GM18502 (cell line): Measurements from ENCODE around the gene LRIT3.

ENCODE experiments used
- ATAC-seq: cut with Tn5 transposase; IDR thresholded peaks from one replicate; pipeline ENCODE4 v1.9.1; 2021; ENCODE audit warnings: mild to moderate bottlenecking; ENCODE audit not compliant: unreplicated experiment, poor library complexity

The LRIT3 gene

GRCh38 chr4:109887071-109887470, 39.2 kb downstream of the LRIT3 start:
- no peak for ATAC-seq

DNA sequence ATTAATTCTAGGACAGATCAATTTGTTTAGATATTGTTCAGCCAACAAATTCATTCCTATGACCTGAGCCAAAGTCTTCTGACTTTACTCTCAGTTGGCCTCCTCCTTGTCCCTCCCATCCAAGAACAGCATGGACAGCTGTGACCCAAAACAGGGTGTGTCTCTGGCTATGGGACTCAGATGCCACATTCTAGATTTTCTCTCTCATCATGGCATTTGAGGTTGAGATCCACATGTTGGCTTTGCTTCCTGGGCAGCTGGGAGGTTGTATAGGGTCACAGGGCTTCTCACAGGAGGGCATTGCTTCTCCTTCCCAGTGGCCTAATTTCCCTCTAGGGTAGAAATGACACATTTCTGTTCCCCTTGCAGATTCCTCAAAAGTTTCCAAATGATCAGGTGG, 42.2 kb downstream of the LRIT3 start:
- ATAC-seq, result no peak

DNA sequence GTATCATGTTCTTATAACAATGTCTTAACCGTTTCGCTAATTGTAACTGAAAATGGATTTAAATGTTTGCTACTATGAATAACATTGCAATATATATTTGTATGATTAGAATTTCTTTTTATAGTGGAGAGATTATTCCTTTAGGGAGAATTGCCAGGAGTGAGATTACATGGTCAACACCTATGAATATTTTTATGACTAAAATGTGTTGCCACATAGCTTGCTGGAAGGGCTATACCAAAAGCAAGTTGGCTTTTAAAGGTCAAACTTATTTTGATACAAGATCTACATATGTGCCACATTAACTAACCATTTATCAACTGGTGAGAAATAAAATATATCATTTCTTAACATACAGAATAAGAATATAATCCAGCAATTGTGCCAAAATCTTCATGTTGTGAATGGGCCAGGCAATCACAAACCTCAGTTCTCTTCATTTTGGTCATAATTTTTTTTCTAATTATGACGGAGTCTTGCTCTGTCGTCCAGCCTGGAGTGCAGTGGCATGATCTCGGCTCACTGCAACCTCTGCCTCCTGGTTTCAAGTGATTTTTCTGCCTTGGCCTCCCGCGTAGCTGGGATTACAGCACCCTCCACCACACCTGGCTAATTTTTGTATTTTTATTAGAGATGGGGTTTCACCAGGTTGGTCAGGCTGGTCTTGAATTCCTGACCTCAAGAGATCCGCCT, 54.8 kb downstream of the LRIT3 start:
- no peak for ATAC-seq

DNA sequence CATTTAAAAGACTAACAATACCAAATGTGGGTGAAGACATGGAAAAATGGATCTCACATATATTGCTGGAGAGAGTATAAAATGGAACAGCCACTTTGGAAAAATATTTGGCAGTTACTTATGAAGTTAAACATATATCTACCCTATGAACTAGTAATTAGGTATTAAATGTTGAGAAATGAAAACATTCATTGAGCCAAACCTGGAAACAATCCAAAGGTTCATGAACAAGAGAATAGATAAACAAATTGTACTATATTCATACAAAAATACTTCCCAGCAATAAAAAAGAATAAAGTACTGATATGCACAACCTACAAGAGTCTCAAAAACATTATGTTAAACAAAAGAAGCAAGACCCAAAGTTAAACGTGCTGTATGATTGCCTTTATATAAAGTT, 60.8 kb downstream of the LRIT3 start:
- ATAC-seq, result no peak

GRCh38 chr4:109910256-109910655, 62.3 kb downstream of the LRIT3 start:
- ATAC-seq, result no peak

DNA sequence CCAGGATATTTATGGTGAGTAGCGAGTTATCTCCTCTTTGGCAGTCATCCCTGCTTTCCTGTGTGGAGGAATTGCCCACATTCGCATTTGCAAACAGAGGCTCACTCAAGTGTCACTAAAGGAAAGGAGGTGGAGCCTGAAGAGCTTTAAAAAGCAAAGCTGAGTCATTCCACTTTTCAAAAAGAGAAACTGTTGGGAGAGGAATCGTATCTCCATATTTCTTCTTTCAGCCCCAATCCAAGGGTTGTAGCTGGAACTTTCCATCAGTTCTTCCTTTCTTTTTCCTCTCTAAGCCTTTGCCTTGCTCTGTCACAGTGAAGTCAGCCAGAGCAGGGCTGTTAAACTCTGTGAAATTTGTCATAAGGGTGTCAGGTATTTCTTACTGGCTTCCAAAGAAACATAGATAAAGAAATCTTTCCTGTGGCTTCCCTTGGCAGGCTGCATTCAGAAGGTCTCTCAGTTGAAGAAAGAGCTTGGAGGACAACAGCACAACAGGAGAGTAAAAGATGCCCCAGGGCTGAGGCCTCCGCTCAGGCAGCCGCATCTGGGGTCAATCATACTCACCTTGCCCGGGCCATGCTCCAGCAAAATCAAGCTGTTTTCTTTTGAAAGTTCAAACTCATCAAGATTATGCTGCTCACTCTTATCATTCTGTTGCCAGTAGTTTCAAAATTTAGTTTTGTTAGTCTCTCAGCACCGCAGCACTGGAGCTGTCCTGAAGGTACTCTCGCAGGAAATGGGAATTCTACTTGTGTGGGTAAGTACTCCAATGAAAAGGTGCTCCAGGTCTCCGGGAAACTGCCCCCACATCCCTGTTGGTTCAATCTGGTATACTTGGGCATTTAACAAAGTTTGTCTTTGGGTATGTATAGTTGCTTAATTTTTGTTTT, 65.0 kb downstream of the LRIT3 start, which contains the start of gene EGF:
TSS of gene EGF (plus strand) at position 178 of the 890 bp plus-strand sequence. CDS start at position 631, 453 bp downstream.
- ATAC-seq, result peak; percentile 60

DNA sequence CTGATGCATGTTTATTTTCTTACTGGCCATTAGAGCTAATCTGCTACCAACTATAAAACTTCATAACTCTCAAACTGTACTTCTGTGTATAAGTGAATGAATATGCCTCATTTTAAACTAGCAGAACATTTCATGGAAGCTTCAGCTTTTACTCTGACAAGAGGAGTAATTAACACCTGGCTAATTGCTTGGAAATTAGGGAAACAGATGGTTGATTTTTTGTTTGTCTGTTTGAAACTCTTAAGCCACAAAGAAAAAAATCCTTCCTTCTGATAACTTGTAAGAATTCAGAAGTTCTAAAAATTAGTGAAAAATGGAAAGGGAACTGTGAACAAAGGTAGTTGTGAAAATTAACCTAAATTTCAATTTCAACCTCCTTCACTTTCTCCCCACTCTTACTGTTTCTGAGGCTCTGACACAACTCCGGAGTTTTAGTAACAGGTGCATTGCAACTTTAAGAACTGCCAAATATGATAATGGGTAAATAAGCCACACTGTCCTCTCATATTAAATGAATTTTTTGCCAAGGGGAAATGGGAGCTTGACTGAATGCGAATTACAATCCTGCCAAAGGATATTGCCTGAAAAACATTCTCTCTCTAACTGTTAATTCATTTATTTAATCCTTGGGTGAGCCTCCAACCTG, 65.8 kb downstream of the LRIT3 start:
- no peak for ATAC-seq

DNA sequence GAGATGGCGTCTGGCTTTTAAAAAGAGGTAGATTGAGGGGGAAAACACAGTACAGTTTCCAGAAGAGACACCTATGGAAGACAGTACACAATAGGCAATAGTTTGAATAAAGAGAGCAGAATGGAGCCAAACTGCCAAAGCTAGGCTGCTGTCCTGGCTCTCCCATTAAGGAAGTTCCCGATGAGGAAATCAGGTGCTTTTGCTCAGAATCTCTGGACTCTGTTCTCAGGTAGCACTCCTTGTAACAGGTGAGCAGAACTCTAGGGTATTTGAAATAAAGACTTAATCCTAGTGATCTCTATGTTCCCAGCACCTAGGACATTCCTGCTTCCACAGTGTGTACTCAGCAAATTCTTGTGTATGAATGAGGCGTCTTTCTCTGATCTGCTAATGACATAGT, 66.4 kb downstream of the LRIT3 start:
- ATAC-seq, result no peak

DNA sequence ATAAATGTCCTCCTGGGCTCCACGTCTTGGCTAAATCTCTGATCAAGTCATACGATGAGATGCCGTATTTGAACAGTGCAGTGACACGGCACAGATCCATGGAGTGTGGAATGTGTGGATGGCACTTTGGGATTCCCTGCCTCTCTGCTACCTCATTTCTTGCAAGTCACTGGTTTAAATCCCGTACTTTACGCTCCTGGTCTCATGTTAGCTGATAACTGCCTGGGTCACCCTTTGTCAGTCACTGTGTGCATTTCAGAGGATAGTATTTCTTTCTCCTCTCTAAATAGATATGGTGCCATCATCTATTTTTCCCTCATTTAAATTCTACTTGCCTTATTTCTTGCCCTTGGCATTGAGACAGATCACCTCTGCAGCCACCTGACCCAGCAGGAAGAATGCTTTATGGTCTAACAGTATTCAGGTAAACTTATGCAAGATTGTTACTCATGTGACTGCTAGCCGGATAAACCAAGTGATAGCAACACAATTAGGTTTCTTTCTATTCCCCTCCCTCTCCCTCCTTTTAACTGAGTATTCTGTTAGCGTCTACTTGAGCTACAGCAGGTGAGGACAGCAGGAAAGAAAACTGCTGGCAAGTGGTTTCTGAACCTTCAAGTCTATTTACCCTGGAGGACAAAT, 67.6 kb downstream of the LRIT3 start:
- no peak for ATAC-seq

DNA sequence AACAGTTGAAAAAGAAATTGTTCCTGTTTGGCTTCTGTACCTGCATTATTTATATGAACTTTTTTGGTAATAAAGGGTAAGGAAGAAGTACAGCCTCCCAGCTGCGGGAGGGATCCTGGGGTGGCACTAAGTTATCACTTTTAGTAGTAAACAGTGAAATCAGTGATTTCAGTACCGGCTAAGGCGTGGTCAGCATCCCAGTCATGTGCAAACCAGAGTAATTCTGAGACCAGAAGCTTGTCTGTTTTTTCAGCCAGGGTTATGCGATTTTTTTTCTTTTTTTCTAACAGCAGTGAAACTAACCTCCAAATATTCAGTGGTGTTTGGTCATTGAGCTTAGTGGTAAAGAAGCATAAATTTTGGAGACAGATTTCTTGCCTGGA, 68.1 kb downstream of the LRIT3 start:
- ATAC-seq, result peak; percentile 53

GRCh38 chr4:109921384-109921808, 73.5 kb downstream of the LRIT3 start:
- ATAC-seq, result no peak
